ENCODE data around the gene FYCO1. TPM values are rescaled to one million over a fixed set of nuclear protein-coding genes. Genes with fewer than 3 reads are reported as not detected.

Gene FYCO1
- total RNA-seq, 1 donor from 2014 or later: 7.9 TPM

DNA sequence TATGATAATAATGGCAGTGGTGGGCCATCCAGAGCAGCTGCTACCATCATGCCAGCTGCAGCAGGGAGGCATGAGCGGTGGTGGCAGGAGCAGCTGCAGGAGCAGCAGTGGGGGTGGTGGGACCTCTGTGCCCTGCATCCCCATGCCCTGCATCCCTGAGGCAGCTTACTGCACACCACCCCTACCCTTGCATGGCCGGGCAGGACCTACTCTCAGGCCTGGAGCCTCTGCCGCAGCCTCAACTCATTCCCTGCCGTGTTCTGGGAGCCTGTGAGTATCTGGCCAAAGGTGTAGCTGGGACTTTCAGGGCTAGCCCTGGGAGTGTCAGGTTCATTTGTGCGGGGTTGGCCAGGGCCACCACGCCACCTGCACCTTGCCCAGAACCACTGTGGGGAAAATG lies 35.0 kb upstream of the FYCO1 start:
- TF ChIP-seq CTCF (IDR thresholded peaks at IDR 0.05; ENCODE audit: insufficient read depth, low read length, severe bottlenecking): no peak
- no peak for FAIRE-seq
- Histone ChIP-seq H3K36me3 (ENCODE audit: control insufficient read depth, insufficient read depth, low read length) (no peaks in the 10 kb centered on the region), H3K4me3 (ENCODE audit: low read depth, low read length) (no peak overlapping the region), H3K27me3 (ENCODE audit: control insufficient read depth, insufficient read depth, low read length) (no peaks in the 10 kb centered on the region)
- DNase-seq (ENCODE audit: low read depth): no peak

DNA sequence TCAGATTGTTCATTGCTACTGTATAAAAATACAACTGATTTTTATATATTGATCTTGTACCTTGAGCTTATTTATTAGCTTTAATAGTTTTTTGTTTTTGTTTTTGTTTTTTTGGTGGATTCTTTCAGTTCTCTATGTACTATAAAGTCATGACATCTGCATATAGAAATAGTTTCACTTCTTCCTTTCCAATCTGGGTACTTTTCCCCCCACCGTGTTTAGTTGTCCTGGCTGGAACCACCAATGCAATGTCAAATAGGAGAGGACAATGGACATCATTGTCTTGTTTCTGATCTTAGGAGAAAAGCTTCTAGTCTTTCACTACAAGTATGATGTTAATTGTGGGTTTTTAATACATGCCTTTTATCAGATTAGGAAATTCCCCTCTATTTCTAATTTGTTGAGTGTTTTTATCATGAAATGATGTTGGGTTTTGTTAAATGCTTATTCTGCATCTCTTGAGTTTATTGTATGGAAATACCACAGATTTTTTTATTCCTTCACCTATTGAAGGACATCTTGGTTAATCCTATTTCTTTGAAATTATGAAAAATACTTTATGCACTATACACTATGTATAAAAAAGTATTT lies 34.4 kb upstream of the FYCO1 start:
- TF ChIP-seq CTCF (IDR thresholded peaks at IDR 0.05; ENCODE audit: insufficient read depth, low read length, severe bottlenecking): no peak
- Histone ChIP-seq H3K4me3 (ENCODE audit: low read depth, low read length) (no peak overlapping the region), H3K36me3 (ENCODE audit: control insufficient read depth, insufficient read depth, low read length) (no peaks in the 10 kb centered on the region), H3K27me3 (ENCODE audit: control insufficient read depth, insufficient read depth, low read length) (no peaks in the 10 kb centered on the region)
- FAIRE-seq (no peak), DNase-seq (ENCODE audit: low read depth) (no peak)

DNA sequence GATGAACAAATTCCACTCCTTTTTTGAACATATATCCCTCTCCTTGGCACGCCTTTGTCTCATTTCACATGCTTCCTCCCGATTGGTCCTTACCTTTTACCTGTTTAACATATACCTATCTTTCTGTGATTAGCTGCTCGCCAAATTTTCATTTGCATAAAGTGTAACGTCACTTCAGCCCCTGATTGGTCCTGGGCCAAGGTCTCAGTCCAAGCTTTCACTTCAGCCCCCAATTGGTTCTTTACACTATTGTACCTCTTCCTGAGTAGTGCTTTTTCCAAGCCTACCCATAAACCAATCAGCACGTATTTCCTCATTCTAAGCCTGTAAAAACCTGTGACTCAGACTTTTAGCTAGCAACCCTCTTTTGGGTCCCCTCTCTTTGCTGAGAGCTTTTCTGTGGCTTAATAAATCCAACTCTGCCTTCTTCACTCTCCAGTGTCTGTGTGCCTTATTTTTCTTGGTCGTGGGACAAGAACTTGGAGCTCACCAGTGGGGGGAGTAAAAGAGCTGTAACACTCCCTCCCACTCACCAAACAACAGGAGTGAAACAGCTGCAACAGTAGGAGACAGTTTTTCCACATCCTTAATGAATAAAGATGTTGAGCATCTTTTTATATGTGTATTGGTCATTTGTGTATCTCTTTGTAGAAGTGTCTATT lies 32.2 kb upstream of the FYCO1 start:
- Histone ChIP-seq H3K4me3 (ENCODE audit: low read depth, low read length) (no peak overlapping the region), H3K27me3 (ENCODE audit: control insufficient read depth, insufficient read depth, low read length) (no peaks in the 10 kb centered on the region), H3K36me3 (ENCODE audit: control insufficient read depth, insufficient read depth, low read length) (no peaks in the 10 kb centered on the region)
- DNase-seq (ENCODE audit: low read depth): no peak
- TF ChIP-seq CTCF (IDR thresholded peaks at IDR 0.05; ENCODE audit: insufficient read depth, low read length, severe bottlenecking): no peak
- FAIRE-seq: no peak

GRCh38 chr3:46027021-46027705 lies 31.5 kb upstream of the FYCO1 start, which contains the start of gene XCR1:
Gene XCR1 (minus strand): TSS chr3:46027483. CDS start chr3:46021947, 5,536 bp downstream.
- TF ChIP-seq CTCF (IDR thresholded peaks at IDR 0.05; ENCODE audit: insufficient read depth, low read length, severe bottlenecking): no peak
- Histone ChIP-seq H3K27me3 (ENCODE audit: control insufficient read depth, insufficient read depth, low read length) (no peaks in the 10 kb centered on the region), H3K36me3 (ENCODE audit: control insufficient read depth, insufficient read depth, low read length) (no peaks in the 10 kb centered on the region), H3K4me3 (ENCODE audit: low read depth, low read length) (no peak within 1 kb of the TSS)
- no peak for FAIRE-seq
- DNase-seq (ENCODE audit: low read depth): no peak

DNA sequence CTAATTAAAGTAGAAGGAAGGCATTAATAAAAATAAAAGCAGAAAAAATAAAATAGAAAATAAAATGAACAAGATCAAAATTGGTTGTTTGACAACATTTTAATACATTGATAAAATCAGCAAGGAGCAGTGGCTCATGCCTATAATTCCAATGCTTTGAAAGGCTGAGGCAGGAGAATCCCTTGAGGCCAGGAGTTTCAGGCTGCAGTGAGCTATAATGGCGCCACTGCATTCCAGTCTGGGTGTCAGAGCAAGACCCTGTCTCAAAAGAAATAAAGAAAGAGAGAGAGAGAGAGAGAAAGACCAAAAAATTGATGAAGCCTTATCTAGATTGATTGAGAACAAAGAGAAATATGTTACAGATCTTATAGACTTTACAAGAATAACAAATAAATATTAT lies 29.5 kb upstream of the FYCO1 start:
- H3K36me3 ChIP-seq (ENCODE audit: control insufficient read depth, insufficient read depth, low read length): no peaks in the 10 kb centered on the region
- H3K4me3 ChIP-seq (ENCODE audit: low read depth, low read length): no peak overlapping the region
- DNase-seq (ENCODE audit: low read depth): no peak
- no peaks in the 10 kb centered on the region for H3K27me3 ChIP-seq (ENCODE audit: control insufficient read depth, insufficient read depth, low read length)
- FAIRE-seq: no peak
- no peak for TF ChIP-seq CTCF (IDR thresholded peaks at IDR 0.05; ENCODE audit: insufficient read depth, low read length, severe bottlenecking)
